ENCODE data around the gene RNASEH2C.

Gene RNASEH2C

DNA sequence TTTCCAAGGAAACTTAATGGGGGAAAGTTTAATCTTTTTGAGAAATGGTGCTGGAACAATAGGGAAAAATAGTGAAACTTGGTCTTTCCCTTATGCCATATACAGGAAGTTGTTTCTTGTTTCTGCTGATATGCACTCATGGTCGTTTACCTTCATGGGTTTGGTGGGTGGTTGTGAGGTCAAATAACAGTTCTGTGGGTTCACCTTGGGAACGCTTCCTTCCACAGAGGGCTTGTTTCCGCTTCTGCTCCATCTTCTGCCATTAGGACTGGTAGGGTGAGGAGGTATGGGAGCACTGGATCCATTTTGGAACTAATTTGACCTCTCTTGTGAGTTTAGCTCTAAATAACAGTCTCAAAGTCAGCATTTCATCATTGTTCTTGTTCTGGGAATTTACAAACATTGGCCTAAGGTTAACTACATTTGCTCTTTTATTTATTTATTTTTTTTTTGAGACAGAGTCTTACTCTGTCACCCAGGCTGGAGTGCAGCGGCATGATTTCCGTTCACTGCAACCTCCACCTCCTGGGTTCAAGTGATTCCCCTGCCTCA lies 40.3 kb downstream of the RNASEH2C start:
- DNase-seq: no peak

GRCh38 chr11:65672982-65673381 lies 47.6 kb downstream of the RNASEH2C start:
- DNase-seq: no peak

DNA sequence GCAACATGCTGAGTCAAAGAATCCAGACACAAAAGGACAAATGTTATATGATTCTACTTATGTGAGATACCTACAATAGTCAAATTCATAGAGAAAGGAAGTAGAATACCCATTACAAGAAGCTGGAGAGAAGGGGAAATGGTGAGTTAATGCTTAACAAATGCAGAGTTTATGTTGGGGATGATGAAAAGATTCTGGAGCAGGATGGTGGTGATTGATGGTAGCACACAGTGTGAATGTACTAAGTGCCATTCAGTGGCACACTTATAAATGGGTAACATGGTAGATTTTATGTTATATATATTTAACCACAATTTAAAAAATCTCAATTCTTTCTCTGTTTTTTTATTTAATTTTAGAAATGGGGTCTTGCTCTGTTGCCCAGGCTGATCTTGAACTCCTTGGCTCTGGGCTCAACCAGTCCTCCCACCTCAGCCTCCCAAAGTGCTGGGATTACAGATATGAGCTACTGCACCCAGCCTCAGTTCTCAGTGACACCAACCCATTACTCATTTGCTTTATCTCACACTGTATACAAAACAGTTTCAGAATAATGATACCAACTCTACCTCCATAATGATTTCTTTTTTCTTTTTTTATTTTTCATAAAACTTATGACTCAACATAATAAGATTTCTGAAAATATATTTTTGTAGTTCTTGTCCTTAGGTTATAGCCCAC lies 48.3 kb downstream of the RNASEH2C start:
- DNase-seq: no peak
